ENCODE data around the gene MSI2. TPM values are rescaled to one million over a fixed set of nuclear protein-coding genes. Genes with fewer than 3 reads are reported as not detected.

Gene MSI2
- total RNA-seq, 1 experiment from 2014 or later, result 85.2 TPM

GRCh38 chr17:57458718-57459285 lies 202.5 kb downstream of the MSI2 start:
- in situ Hi-C loops (cut with HindIII; ENCODE audit: low pct_unique_long_range_greater_than_20kb, low sequenced_read_pairs), result no loop called here
- no peak for DNase-seq (ENCODE audit: low read depth, low spot score)

- peak; percentile 12 for DNase-seq (ENCODE audit: low read depth, low spot score)
- in situ Hi-C loops (cut with HindIII; ENCODE audit: low pct_unique_long_range_greater_than_20kb, low sequenced_read_pairs), result no loop called here
These were observed 203.1 kb downstream of the MSI2 start for GRCh38 chr17:57459286-57459915.

GRCh38 chr17:57461082-57461481 lies 204.8 kb downstream of the MSI2 start:
- in situ Hi-C loops (cut with HindIII; ENCODE audit: low pct_unique_long_range_greater_than_20kb, low sequenced_read_pairs), result no loop called here
- no peak for DNase-seq (ENCODE audit: low read depth, low spot score)

GRCh38 chr17:57462007-57462579 lies 205.8 kb downstream of the MSI2 start:
- no peak for DNase-seq (ENCODE audit: low read depth, low spot score)
- in situ Hi-C loops (cut with HindIII; ENCODE audit: low pct_unique_long_range_greater_than_20kb, low sequenced_read_pairs), result no loop called here

GRCh38 chr17:57463103-57463885 lies 207.0 kb downstream of the MSI2 start:
- no peak for DNase-seq (ENCODE audit: low read depth, low spot score)
- in situ Hi-C loops (cut with HindIII; ENCODE audit: low pct_unique_long_range_greater_than_20kb, low sequenced_read_pairs), result no loop called here

- in situ Hi-C loops (cut with HindIII; ENCODE audit: low pct_unique_long_range_greater_than_20kb, low sequenced_read_pairs), result no loop called here
- DNase-seq (ENCODE audit: low read depth, low spot score), result no peak
These were observed 208.0 kb downstream of the MSI2 start for GRCh38 chr17:57464191-57464864.

GRCh38 chr17:57465610-57466009 lies 209.3 kb downstream of the MSI2 start:
- DNase-seq (ENCODE audit: low read depth, low spot score), result no peak
- in situ Hi-C loops (cut with HindIII; ENCODE audit: low pct_unique_long_range_greater_than_20kb, low sequenced_read_pairs), result no loop called here

GRCh38 chr17:57466017-57466471 lies 209.7 kb downstream of the MSI2 start:
- DNase-seq (ENCODE audit: low read depth, low spot score), result no peak
- in situ Hi-C loops (cut with HindIII; ENCODE audit: low pct_unique_long_range_greater_than_20kb, low sequenced_read_pairs), result no loop called here

- in situ Hi-C loops (cut with HindIII; ENCODE audit: low pct_unique_long_range_greater_than_20kb, low sequenced_read_pairs), result no loop called here
- DNase-seq (ENCODE audit: low read depth, low spot score), result no peak
These were observed 210.2 kb downstream of the MSI2 start for GRCh38 chr17:57466521-57466920.

- in situ Hi-C loops (cut with HindIII; ENCODE audit: low pct_unique_long_range_greater_than_20kb, low sequenced_read_pairs), result no loop called here
- DNase-seq (ENCODE audit: low read depth, low spot score), result no peak
These were observed 210.9 kb downstream of the MSI2 start for GRCh38 chr17:57467226-57467625.

GRCh38 chr17:57467801-57468200 lies 211.5 kb downstream of the MSI2 start:
- no peak for DNase-seq (ENCODE audit: low read depth, low spot score)
- in situ Hi-C loops (cut with HindIII; ENCODE audit: low pct_unique_long_range_greater_than_20kb, low sequenced_read_pairs), result no loop called here

- peak; percentile 79 for DNase-seq (ENCODE audit: low read depth, low spot score)
- in situ Hi-C loops (cut with HindIII; ENCODE audit: low pct_unique_long_range_greater_than_20kb, low sequenced_read_pairs), result no loop called here
These were observed 212.8 kb downstream of the MSI2 start for GRCh38 chr17:57468932-57469775.

GRCh38 chr17:57470906-57471305 lies 214.6 kb downstream of the MSI2 start:
- no peak for DNase-seq (ENCODE audit: low read depth, low spot score)
- in situ Hi-C loops (cut with HindIII; ENCODE audit: low pct_unique_long_range_greater_than_20kb, low sequenced_read_pairs), result no loop called here

GRCh38 chr17:57471868-57472368 lies 215.6 kb downstream of the MSI2 start:
- in situ Hi-C loops (cut with HindIII; ENCODE audit: low pct_unique_long_range_greater_than_20kb, low sequenced_read_pairs), result no loop called here
- no peak for DNase-seq (ENCODE audit: low read depth, low spot score)

- in situ Hi-C loops (cut with HindIII; ENCODE audit: low pct_unique_long_range_greater_than_20kb, low sequenced_read_pairs), result no loop called here
- DNase-seq (ENCODE audit: low read depth, low spot score), result no peak
These were observed 219.5 kb downstream of the MSI2 start for GRCh38 chr17:57475796-57476195.

- in situ Hi-C loops (cut with HindIII; ENCODE audit: low pct_unique_long_range_greater_than_20kb, low sequenced_read_pairs), result no loop called here
- DNase-seq (ENCODE audit: low read depth, low spot score), result no peak
These were observed 221.4 kb downstream of the MSI2 start for GRCh38 chr17:57477522-57478362.

All from SK-MEL-5 (cell line).